ENCODE data around the gene EIF3F. TPM values are rescaled to one million over a fixed set of nuclear protein-coding genes. Genes with fewer than 3 reads are reported as not detected.

Gene EIF3F
- total and polyA plus RNA-seq, 10 of the 15 experiments (the other 5 are each of a cell fraction or from before 2014, with no cell fraction given), result 81.3 to 461 (median 213) TPM

GRCh38 chr11:7994581-7995278 is 7.6 kb downstream of the EIF3F start:
- Histone ChIP-seq H3K36me3 (ENCODE audit: control insufficient read depth in 2 of 2, insufficient read depth in 2 of 2, low read length in 1 of 2) (peaks cover 22 to 39% of the 10 kb centered on the region in 2 experiments), H2AFZ (ENCODE audit: control insufficient read depth, low read depth, low read length) (no peak overlapping the region), H3K4me2 (ENCODE audit: control insufficient read depth, insufficient read depth) (no peak overlapping the region), H4K20me1 (ENCODE audit: control insufficient read depth, insufficient read depth) (no peaks in the 10 kb centered on the region), H3K4me1 (ENCODE audit: control insufficient read depth, insufficient read depth, low read length) (no peaks in the 10 kb centered on the region), H3K27me3 (replicated peaks in 1 of 2; ENCODE audit: control insufficient read depth in 2 of 2, insufficient read depth in 2 of 2, low read length in 1 of 2) (no peaks in the 10 kb centered on the region), H3K4me3 (no peak overlapping the region), H3K27ac (ENCODE audit: control insufficient read depth, insufficient read depth) (no peak overlapping the region), H3K79me2 (ENCODE audit: control insufficient read depth, insufficient read depth, low read length) (peaks cover 7% of the 10 kb centered on the region; the same call in 1 of the 2 replicates), H3K9me3 (replicated peaks; ENCODE audit: control insufficient read depth, insufficient read depth, low read length) (no peaks in the 10 kb centered on the region), H3K9ac (ENCODE audit: control insufficient read depth, insufficient read depth, low read length) (no peak overlapping the region)
- ChIA-PET SMC1A (ENCODE audit: uncharacterized antibody, unreplicated experiment) (no interaction called here), POLR2A (no interaction called here), CTCF (no interaction called here), RAD21 (ENCODE audit: unreplicated experiment) (interaction anchor here (0.5 kb wide), 1 partner anchor 101 kb away, joined by 3 read pairs; no protein-coding TSS in a partner anchor)
- DNase-seq (ENCODE audit: low read depth, low spot score) (no peak), FAIRE-seq (no peak), ATAC-seq (no peak)
- no TSS peak for BruUV-seq (replicated peaks)
- intact Hi-C loops (cut with micrococcal nuclease; ENCODE audit: unreplicated experiment), result no loop called here
- in situ Hi-C loops (cut with MboI), result no loop called here
- 81% methylated on average over 6 of the region's 6 CpGs for WGBS (ENCODE audit: insufficient coverage, insufficient replicate concordance, low lambda C conversion rate, missing lambda C conversion rate)
- no peak for TF ChIP-seq RAD51 (IDR thresholded peaks at IDR 0.05)
- no peak for TF ChIP-seq ZNF622 (IDR thresholded peaks at IDR 0.05)
- TF ChIP-seq TARDBP (IDR thresholded peaks at IDR 0.05; ENCODE audit: borderline replicate concordance), result no peak
- TF ChIP-seq, protein P1, sequence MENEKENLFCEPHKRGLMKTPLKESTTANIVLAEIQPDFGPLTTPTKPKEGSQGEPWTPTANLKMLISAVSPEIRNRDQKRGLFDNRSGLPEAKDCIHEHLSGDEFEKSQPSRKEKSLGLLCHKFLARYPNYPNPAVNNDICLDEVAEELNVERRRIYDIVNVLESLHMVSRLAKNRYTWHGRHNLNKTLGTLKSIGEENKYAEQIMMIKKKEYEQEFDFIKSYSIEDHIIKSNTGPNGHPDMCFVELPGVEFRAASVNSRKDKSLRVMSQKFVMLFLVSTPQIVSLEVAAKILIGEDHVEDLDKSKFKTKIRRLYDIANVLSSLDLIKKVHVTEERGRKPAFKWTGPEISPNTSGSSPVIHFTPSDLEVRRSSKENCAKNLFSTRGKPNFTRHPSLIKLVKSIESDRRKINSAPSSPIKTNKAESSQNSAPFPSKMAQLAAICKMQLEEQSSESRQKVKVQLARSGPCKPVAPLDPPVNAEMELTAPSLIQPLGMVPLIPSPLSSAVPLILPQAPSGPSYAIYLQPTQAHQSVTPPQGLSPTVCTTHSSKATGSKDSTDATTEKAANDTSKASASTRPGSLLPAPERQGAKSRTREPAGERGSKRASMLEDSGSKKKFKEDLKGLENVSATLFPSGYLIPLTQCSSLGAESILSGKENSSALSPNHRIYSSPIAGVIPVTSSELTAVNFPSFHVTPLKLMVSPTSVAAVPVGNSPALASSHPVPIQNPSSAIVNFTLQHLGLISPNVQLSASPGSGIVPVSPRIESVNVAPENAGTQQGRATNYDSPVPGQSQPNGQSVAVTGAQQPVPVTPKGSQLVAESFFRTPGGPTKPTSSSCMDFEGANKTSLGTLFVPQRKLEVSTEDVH (IDR thresholded peaks at IDR 0.05; ENCODE audit: low read depth, partially characterized antibody), result no peak
- TF ChIP-seq, protein P2, sequence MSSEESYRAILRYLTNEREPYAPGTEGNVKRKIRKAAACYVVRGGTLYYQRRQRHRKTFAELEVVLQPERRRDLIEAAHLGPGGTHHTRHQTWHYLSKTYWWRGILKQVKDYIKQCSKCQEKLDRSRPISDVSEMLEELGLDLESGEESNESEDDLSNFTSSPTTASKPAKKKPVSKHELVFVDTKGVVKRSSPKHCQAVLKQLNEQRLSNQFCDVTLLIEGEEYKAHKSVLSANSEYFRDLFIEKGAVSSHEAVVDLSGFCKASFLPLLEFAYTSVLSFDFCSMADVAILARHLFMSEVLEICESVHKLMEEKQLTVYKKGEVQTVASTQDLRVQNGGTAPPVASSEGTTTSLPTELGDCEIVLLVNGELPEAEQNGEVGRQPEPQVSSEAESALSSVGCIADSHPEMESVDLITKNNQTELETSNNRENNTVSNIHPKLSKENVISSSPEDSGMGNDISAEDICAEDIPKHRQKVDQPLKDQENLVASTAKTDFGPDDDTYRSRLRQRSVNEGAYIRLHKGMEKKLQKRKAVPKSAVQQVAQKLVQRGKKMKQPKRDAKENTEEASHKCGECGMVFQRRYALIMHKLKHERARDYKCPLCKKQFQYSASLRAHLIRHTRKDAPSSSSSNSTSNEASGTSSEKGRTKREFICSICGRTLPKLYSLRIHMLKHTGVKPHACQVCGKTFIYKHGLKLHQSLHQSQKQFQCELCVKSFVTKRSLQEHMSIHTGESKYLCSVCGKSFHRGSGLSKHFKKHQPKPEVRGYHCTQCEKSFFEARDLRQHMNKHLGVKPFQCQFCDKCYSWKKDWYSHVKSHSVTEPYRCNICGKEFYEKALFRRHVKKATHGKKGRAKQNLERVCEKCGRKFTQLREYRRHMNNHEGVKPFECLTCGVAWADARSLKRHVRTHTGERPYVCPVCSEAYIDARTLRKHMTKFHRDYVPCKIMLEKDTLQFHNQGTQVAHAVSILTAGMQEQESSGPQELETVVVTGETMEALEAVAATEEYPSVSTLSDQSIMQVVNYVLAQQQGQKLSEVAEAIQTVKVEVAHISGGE (CRISPR knock-in tag; IDR thresholded peaks at IDR 0.05), result no peak
- TF ChIP-seq, protein P3, sequence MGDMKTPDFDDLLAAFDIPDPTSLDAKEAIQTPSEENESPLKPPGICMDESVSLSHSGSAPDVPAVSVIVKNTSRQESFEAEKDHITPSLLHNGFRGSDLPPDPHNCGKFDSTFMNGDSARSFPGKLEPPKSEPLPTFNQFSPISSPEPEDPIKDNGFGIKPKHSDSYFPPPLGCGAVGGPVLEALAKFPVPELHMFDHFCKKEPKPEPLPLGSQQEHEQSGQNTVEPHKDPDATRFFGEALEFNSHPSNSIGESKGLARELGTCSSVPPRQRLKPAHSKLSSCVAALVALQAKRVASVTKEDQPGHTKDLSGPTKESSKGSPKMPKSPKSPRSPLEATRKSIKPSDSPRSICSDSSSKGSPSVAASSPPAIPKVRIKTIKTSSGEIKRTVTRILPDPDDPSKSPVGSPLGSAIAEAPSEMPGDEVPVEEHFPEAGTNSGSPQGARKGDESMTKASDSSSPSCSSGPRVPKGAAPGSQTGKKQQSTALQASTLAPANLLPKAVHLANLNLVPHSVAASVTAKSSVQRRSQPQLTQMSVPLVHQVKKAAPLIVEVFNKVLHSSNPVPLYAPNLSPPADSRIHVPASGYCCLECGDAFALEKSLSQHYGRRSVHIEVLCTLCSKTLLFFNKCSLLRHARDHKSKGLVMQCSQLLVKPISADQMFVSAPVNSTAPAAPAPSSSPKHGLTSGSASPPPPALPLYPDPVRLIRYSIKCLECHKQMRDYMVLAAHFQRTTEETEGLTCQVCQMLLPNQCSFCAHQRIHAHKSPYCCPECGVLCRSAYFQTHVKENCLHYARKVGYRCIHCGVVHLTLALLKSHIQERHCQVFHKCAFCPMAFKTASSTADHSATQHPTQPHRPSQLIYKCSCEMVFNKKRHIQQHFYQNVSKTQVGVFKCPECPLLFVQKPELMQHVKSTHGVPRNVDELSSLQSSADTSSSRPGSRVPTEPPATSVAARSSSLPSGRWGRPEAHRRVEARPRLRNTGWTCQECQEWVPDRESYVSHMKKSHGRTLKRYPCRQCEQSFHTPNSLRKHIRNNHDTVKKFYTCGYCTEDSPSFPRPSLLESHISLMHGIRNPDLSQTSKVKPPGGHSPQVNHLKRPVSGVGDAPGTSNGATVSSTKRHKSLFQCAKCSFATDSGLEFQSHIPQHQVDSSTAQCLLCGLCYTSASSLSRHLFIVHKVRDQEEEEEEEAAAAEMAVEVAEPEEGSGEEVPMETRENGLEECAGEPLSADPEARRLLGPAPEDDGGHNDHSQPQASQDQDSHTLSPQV (IDR thresholded peaks at IDR 0.05), result no peak
- no peak for TF ChIP-seq HCFC1 (IDR thresholded peaks at IDR 0.05; ENCODE audit: low read length)
- TF ChIP-seq ELK1 (IDR thresholded peaks at IDR 0.05; ENCODE audit: low read depth, low read length), result no peak
- TF ChIP-seq TCF12 (IDR thresholded peaks at IDR 0.05; ENCODE audit: low read depth, low read length), result no peak
- no peak for TF ChIP-seq BACH1 (IDR thresholded peaks at IDR 0.05; ENCODE audit: borderline replicate concordance)
- TF ChIP-seq NFYA (IDR thresholded peaks at IDR 0.05; ENCODE audit: borderline replicate concordance, low read depth, low read length), result no peak
- no peak for TF ChIP-seq YY1 (IDR thresholded peaks at IDR 0.05; ENCODE audit: low read depth, low read length)
